Putamen (tissue), 1 donor: ENCODE results near the gene RETN.

Source experiments
- DNase-seq: peaks from one replicate; pipeline ENCODE4 v3.0.0-alpha.2; 2016; ENCODE audit warnings: low spot score

The RETN gene, protein sequence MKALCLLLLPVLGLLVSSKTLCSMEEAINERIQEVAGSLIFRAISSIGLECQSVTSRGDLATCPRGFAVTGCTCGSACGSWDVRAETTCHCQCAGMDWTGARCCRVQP

DNA sequence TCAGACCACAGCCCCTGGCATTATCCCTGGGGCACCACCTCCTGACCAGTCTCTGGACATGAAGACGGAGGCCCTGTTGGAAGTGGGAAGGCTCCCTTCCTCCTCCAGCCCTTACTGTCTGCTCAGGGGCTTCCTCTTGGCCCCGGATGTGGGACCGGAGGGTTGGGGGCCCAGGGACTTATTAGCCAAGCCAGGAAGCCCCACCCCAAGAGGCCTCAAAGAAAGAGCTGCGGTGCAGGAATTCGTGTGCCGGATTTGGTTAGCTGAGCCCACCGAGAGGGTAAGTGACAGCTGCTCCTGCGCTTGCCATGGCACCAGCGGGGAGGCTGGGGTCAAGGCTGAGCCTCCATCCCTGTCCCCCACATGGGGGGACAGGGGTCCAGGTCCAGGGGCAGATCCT is at the start of gene RETN:
Gene RETN (plus strand): TSS at position 208 of the 400 bp plus-strand sequence. CDS start 278 bp downstream, outside the sequence.
- no peak for DNase-seq

DNA sequence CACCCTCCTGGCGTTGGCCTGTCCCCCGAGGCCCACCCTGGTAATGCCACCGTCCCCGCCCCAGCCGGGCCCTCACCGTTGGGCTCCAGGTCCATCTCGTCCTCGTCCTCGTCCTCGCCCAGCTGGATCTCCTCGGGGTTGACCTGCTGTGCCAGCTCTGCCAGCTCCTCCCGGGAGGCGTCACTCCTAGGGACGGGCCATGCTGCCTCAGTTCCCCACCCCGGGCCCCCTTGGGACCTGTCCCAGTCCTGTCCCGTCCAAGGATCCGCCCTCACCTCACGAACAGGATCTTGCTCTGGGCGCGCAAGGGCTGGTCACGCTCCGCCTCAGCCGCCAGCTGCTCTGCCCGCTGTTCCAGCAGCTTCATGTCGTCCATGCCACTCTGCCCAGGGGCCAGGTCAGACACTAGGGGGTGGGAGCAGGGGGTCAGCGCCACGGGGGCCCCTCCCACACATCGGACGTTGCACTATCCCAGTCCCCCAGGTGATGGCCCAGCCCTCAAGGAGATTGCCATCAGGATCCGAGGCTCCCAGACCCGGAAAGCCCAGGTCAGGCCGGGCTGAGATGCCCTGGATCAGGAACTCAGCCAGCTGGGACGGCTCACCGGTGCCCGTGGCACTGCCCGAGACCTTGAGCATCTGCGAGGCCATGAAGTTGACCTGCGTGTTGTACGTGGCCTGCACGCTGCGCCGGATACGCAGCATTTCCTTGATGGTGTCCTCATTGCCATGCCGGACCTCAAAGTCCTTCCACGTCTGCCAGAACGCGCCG is 49.0 kb upstream of the RETN start:
- DNase-seq: no peak

DNA sequence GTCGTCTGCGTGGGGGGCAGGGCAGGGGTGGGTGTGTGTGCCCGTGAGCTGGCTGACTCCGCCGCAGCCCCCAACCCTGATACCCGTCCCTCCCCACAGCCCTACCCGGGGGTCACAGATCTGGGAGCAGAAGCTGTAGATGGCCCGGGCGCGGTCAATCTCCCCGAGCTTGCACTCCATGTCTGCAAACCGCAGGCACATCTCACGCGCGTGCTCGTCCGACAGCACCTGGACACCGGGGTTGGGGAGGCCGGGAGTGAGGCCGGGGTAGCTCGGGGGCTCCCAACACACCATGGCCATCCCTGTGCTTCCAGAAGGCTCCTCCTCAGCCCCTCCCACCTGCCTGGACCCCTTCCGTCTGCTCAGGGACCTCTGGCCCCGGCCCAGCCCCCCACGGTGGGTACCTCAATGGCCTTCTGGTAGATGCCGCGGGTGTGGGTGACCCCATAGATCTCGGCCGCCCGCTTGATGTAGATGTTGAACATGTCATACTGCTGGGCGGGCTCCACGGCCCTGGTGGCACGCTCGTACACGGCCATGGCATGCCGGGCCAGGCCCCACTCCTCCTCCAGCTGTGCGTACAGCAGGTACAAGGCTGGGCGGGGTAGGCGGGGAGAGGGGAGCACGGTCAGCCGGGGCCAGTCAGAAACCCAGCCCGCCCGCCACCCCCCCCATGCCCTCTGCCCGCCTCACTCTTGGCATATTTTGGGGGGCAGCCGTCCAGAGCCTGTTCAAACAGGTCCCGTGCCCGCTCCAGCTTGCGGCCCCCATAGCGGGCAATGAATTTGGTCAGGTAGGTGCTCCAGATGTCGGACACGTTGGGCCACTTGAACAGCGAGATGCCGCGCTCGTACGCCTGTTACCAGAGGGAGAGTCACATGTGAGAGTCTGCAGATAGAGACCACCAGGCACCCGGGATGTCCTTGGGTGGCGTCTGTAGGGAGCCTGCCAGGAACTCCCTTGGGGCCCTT is 48.1 kb upstream of the RETN start:
- no peak for DNase-seq

DNA sequence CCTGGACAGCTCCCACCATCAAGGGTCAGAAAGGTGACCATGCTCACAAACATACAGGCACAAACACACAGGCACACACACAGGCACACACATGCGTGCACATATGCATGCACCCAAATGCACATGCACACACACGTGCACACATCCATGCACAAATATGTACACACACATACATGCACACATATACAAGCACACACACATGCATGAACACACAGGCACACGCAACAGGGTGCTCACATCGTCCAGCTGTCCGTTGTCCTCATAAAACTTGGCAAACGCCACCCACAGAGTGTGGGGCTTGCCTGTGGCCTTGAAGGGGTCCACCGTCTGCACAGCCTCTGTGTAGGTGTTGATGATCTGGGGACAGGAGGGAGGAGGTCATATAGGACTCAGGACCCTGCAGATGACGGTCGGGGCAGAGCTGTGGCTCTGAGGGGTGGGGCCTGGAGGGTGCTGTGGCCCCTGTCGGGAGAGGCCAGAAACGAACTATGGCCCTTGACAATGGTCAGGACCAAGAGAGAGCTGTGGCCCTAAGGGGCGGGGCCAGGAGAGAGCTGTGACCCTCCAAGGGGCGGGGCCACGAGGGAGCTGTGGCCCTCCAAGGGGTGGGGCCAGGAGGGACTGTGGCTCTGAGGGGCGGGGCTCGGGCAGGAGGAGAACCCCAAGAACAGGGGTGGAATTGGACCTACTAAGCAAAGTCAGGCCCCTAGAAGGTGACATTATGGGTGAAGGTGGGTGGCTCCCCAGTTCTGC is 45.7 kb upstream of the RETN start:
- DNase-seq: no peak

DNA sequence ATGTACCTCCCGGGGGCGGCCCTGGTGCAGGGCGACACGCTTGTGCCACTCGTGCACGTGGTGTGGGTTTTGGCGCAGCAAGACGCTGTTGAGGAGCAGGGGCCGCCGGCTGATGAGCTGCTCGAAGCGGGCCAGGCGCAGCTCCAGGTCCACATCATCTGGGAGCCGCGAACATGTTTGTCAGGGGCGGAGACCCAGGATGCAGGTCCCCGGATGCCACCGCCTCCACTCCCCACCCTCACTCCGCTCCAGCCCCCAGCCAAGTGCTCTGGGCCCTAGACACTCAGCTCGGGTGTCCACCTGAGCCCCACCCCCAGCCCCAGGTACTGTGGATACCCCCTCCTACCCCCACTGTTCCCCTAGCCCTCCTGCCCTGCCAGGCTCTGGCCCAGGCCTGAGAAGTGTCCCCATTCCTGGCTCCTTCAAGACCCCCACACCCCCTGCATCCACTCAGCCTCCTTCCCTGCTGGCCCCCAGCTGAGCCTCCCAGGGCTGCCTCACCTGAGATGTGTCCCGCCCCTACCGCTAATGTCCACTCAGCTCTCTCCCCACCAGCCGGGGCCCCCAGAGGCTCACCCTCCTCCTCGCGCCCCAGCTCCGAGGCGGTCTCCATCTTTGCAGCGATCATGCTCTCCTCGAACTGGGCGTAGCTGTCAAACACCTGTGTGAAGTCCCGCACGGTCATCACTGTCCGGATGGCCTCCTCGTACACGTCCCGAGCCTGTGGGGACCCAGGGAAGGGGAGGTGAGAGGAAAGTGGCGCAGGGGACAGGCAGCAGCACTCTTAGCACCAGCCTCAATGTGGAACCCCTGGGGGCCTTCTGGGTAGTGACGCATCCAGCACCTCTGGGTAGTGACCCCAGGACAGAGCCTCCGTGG is 44.9 kb upstream of the RETN start:
- DNase-seq: no peak

DNA sequence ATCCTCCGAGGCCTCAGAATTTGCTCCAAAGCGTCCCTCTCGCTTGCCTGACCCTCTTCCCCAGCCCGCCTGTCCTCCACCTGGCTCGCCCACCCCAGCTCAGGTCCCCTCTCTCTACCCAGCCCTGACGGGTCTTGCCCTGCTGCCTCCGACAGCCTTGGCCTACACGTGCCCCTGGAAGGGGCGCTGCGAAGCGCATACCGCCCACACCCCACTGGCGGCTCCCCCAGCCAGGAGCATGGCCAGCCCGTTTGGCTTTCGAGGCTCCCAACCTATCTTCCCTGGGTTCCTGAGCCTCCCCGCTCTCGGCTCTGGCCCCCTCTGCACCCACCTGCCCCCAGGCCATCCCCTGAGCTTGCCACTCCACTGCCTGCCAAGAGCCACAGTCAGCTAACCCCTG is 44.0 kb upstream of the RETN start:
- DNase-seq: no peak

DNA sequence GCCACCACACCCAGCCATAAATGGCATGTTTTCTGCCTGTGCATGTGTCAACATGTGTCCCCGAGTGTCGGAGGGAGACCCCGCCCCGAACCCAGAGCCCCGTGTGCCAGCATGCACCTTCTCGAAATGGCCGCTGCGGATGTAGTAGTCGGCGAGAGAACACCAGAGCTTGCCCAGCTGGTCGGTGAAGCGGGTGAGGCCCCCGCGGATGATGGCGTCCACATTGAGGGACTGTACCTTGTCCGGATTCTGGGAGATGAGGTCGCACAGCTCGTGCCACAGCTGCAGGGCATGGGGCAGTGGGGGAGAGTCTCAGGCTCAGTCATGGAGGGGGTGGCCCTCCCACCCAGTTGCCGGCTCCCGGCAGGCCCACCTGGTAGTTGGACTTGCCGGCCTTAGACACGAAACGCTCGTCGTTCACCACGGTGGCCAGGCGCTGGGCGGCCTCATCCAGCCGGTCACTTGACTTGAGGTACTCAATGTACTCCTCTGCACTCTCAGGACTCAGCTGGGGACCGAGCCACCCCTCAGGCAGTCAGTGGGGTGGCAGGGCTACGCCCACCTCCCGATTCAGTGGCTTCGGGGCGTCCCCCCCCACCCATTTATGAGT is 43.0 kb upstream of the RETN start:
- DNase-seq: no peak

DNA sequence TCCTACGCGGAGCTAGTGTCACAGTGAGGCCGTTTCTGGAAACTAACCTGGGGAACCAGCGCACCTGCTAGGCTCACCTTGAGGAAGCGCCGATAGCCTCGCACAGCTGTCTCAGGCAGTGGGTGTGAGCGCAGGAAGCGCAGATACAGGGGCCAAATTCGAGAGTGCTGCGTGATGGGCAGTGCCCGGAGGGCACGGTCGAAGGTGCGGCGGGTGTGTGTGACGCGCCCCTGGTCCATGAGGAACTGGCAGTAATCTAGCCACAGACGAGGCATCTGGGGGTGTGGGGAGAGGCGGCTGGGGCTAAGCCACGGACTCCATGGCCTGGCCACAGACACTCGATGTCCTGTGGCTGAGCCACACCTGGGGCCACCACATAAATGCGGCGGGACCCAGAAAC is 41.7 kb upstream of the RETN start:
- DNase-seq: no peak

DNA sequence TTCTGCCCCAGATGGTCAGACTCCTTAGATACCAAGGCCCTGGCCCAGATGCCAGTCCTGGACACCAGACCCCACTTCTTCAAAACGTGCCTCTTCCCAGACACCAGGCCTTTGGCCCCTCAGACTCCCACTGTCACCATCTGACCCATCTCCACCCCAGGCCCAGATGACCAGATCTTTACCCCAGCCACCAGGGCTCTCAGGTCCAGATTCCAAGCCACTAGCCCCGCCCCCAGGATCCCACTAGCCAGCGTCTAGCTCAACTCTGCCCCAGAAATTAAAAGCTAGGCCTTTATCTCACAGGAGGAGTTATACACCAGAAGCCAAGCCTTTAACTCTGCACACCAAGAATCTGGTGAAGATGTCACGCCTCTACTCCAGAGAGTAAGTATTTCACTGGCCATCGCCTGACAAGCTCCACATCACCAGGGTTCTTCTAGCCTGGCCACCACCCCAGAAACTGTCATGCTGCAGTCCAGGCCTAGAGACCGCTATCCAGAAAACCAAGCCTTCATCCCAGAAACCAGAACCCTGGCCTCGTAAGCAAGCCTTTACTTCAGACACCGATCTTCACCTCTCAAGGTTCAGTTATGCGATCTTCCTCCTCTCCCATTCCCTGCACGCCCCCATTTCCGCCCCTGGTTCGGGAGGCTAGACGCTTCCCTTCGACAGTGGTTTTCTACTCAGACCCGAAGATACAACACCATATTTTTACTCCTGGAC is 40.1 kb upstream of the RETN start:
- DNase-seq: no peak

DNA sequence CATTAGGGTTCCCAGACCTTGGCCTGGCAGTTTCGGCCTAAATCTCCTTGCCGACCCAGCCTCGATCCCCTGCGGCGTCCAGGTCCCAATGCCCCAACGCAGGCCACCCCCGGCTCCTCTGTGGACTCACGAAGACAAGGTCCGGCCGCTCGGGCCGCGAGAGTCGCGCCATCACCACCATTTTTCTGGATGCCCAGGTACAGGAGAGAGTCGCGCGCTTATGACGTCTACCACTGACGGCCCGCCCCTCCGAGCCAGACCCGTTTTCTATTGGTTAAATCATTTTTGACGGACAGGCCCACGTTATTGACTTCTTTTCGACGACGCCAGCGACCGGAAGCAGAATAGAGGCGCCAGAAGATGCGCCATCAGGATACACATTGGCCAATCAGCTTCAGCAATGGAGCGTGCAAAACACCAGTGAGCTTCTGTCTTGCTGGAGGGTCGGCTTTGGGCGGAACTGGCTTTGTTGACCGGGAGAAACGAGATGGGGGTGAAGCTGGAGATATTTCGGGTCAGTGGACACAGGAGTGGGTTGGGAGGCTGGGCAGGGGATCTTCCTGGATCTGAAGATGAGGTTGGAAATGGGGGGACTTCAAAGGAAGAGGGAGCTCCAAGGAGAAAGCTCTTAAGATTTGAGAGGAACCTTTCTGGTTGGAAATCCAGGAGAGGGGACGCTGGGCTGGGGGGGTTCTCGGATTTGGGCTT is 39.3 kb upstream of the RETN start, which contains the start of the genes PET100 and XAB2:
Gene PET100 (plus strand): TSS at position 447 of the 708 bp plus-strand sequence. CDS start 41 bp downstream, at position 488.
Gene XAB2 (minus strand): TSS at position 199 of the 708 bp plus-strand sequence. CDS start 18 bp downstream, at position 181.
- DNase-seq: peak; percentile 99

DNA sequence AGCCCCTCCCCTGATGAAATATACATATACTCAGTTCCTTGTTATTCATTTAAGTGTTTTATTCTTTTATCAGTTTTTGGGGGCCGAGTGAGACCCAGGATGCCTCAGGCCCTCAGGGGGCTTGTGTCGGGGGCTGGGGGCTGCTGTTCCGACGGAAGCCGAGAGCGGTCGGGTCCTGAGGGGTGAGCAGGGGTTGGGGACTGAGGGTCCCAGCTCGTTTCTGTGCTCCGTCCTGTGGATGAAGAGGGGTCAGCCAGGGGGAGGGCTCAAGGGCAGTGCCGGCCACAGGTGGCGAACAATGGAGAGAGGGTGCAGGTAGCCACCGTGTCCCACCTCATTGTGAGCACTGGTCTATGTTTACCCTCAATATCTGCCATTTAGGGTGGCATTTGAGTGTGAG is 37.3 kb upstream of the RETN start:
- no peak for DNase-seq

DNA sequence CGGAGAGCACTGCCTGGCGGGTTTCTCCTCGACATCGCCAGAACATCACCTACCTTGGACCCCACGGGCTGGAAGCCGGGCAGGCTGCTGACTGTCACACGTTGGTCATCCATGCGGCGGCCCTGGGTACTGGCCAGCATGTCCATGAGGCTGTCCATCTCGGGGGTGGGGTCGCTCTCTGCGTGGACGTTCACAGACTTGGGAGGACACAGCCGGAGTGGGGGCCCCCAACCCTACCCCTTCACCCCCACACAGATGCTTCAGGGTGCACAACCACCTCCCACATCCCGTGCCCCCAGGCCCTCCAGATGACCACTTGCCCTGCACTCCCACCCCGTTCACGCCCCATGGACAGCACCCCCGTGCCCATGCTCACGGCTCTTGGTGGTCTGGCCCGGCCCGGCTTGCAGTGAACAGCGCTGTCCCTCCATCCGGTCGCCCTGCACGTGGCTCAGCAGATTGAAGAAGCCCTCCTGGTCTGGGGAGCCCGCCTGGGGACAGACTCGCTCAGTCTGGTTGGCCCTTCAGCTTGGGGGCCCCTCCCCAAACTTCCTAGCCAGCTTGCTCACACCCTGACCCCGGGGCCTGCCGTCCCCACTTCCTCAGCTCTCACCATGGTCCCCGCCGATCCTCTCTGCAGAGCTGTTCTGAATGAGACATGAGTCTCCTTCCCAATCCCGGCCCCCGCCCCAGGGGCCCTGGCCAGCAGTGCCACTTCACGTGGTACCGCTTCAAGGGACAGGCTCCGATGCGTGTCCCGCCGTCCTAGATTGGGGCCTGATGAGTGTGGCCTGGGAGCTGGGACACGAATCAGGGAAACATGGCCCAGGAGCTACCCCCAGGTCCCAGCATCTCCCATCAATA is 36.3 kb upstream of the RETN start:
- DNase-seq: no peak

DNA sequence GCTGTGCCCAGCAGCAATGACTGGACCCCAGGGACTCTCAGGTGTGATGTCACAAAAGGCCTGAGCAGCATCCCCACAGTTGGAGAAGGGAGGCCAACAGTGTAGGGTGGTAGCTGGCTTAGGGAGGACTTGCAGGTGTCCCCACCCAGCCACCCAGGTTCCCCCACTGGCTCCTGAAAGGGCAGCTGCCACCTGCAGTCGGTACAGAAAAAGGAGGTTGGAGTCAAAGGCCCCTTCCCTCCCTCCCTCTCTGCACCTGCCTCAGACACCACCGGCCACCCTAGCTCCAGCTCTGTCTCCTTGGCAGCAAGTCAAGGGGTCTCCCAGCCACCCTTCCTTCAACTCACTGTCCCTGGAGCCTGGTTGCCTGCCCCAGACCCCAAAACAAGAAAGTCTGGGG is 35.2 kb upstream of the RETN start, which contains the start of gene PCP2:
Gene PCP2 (minus strand): TSS at position 22 of the 400 bp plus-strand sequence. CDS start 262 bp downstream, outside the sequence.
- no peak for DNase-seq

DNA sequence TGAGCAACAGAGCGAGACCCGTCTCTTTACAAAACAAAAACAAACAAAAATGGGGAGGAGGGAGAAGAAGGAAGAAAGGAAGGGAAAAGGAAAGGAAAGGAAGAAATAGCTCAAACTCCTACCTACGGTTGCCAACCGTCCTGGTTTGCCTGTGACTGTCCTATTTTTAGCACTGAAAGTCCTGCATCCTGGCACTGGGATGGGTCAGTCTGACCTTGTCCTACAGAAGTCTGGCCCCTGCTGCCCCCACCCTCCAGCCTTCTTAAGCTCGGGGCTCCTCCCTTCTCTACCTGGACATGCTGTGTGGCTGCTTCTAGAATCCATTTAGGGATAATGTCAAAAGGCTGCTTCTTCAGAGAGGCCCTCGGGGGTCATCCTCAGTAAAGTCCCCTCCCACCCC is 33.2 kb upstream of the RETN start:
- DNase-seq: no peak

DNA sequence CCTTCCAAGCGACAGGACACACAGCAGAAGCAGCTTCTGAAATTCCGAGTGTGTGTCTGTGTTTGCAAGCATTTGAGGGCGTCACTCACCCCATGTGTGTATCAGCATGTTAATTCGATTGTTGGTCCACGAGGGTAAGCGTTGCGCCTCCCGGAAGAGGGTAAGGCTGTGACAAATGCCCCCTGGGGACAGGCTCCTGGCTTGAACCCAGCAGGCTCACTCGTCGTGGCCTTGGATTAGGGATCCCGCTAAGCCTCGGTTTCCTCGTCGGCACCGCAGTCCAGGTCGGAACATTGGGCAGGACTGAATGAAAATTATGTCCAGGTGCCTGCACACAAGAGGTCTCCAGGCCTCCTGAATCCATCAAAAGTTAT is 32.5 kb upstream of the RETN start:
- no peak for DNase-seq

DNA sequence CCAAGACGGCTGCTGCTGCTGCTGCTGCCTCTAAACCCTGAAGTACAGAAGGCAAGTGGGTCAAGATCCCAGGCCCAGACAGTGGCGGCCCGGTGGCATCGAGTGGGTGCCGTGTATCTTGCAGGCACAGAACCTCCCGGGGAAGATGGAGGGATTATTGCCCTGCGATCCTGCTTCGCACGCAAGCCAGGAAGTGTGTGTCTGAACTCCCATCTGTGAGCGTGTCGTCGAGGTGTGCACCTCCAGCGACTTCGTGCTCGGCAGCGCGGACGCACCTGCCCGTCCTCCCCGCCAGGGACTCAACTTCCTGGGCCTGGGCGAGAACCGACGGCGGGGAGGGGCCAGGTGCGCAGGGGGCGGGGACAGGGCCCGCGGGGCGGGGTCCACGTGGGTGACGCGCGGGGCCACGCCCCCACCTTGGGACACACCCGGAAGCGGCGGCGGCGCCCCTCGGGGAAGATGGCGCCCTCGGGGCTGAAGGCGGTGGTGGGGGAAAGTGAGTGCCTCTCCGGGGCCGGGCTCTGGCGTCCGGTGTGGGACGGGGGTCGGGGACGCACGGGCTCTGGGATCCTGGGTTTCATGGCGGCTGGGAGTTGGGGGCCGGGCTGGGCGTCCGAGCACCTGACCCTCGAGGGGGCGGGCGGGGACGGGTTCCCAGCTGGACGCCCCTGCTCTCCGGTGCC is 32.0 kb upstream of the RETN start, which contains the start of gene STXBP2:
Gene STXBP2 (plus strand): TSS at position 420 of the 683 bp plus-strand sequence. CDS start 40 bp downstream, at position 460.
- no peak for DNase-seq
